ENCODE measurements around the gene DDX60. TPM values are rescaled to one million over a fixed set of nuclear protein-coding genes. Genes with fewer than 3 reads are reported as not detected.

DDX60 gene
- total RNA-seq, 2 donors from 2014 or later, result 9.2 to 10.7 TPM

DNA sequence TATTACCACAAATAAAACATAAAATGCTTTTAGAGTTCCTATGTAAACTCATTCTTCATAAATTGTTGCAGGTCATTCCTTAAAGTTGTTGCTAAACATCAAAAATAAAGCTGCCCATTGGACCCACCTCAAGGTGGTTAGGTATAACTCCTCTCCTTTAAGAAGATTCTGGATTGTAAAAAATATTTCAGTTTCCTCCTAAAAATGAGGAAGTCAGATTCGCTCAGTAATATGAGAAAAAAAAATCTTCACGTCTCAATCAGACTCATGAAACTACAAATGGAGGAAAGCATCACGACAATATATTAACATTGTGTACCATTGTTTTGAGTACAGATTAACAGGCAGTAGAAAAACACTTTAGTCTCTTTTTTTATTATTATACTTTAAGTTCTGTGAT is 105.9 kb downstream of the DDX60 start:
- TF ChIP-seq, protein P1, sequence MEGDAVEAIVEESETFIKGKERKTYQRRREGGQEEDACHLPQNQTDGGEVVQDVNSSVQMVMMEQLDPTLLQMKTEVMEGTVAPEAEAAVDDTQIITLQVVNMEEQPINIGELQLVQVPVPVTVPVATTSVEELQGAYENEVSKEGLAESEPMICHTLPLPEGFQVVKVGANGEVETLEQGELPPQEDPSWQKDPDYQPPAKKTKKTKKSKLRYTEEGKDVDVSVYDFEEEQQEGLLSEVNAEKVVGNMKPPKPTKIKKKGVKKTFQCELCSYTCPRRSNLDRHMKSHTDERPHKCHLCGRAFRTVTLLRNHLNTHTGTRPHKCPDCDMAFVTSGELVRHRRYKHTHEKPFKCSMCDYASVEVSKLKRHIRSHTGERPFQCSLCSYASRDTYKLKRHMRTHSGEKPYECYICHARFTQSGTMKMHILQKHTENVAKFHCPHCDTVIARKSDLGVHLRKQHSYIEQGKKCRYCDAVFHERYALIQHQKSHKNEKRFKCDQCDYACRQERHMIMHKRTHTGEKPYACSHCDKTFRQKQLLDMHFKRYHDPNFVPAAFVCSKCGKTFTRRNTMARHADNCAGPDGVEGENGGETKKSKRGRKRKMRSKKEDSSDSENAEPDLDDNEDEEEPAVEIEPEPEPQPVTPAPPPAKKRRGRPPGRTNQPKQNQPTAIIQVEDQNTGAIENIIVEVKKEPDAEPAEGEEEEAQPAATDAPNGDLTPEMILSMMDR (IDR thresholded peaks at IDR 0.05), result no peak
- Histone ChIP-seq H3K36me3 (peaks cover 6% of the 10 kb centered on the region), H3K4me1 (no peaks in the 10 kb centered on the region), H3K4me3 (no peak overlapping the region), H3K9me3 (peaks cover 0 to 7% of the 10 kb centered on the region in 2 donors), H3K27ac (no peak overlapping the region), H3K27me3 (no peaks in the 10 kb centered on the region)
- no peak for DNase-seq (ENCODE audit: low spot score)

DNA sequence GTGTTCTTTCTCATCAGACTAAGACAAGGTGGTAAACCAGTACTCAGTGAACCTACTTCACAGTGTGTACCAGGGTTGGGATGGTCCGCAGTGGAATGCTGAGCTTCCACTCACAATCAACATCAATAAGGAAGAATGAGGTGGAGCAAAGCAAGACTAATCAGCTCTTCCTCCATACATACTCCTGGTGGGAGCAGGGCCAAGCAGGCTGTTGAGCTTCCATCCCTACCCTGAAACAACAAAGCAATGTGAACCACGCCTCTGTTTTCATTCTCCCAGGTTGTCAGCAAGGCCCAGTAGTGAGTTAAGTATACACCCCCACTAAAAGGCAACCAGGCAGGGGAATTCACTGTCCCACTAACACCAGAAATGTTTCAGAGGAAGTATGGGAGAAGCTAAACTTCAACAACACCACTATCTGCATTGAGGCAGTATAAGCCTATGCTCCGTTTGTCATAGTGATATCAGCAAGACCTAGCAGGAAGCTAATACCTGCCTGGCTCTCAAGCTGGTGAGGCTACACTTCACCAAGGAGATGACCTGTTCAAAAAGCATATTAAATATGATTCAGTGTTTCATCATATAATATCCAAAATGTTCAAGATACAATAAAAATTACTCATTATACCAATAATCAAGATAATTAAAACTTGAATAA is 109.5 kb downstream of the DDX60 start:
- peaks cover 0 to 4% of the 10 kb centered on the region in 2 donors for H3K9me3 ChIP-seq
- no peaks in the 10 kb centered on the region for H3K36me3 ChIP-seq
- TF ChIP-seq, protein P1 (IDR thresholded peaks at IDR 0.05), result no peak
- DNase-seq (ENCODE audit: low spot score), result no peak
- no peaks in the 10 kb centered on the region for H3K4me1 ChIP-seq
- no peak overlapping the region for H3K27ac ChIP-seq
- no peaks in the 10 kb centered on the region for H3K27me3 ChIP-seq
- H3K4me3 ChIP-seq, result no peak overlapping the region

DNA sequence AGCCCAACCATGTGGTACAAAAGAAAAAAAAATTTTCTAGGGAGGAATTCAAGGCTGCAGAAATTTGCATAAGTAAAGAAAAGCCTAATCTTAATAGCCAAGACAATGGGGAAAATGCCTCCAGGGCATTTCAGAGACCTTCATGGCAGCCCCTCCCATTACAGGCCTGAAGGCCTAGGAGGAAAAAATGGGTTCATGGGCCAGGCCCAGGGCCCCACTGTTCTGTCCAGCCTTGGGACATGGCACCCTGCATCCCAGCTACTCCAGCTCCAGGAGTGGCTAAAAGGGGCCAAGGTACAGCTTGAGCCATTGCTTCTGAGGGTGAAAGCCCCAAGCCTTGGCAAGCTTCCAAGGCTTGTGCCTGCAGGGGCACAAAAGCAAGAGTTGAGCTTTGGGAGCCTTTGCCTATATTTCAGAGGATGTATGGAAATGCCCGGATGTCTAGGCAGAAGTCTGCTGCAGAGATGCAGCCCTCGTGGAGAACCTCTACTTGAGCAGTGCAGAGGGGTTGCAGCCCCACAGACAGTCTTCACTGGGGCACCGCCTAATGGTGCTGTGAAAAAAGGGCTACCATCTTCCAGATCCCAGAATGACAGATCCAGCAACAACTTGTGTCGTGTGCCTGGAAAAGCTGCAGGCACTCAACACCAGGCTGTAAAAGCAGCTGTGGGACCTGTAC is 115.2 kb downstream of the DDX60 start:
- Histone ChIP-seq H3K4me3 (no peak overlapping the region), H3K27ac (no peak overlapping the region), H3K4me1 (no peaks in the 10 kb centered on the region), H3K9me3 (peaks cover 0 to 25% of the 10 kb centered on the region in 2 donors), H3K36me3 (no peaks in the 10 kb centered on the region), H3K27me3 (no peaks in the 10 kb centered on the region)
- TF ChIP-seq, protein P1 (IDR thresholded peaks at IDR 0.05), result no peak
- DNase-seq (ENCODE audit: low spot score), result no peak

DNA sequence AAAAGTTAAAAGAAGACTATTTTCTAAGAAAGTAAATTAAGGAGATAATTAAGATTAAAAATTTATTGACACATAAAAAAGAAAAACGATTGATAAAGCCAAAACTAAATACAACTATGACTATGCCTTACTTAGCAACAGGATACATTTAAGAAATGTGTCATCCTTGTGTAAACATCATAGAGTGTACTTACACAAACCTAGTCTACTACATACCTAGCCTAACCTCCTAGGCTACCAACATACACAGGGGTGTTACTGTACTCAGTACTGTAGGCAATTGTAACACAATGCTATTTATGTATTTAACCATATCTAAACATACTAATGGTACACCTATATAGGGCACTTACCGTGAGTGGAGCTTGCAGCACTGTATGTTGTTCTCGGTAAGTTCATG is 117.9 kb downstream of the DDX60 start:
- no peaks in the 10 kb centered on the region for H3K4me1 ChIP-seq
- no peak for DNase-seq (ENCODE audit: low spot score)
- H3K4me3 ChIP-seq, result no peak overlapping the region
- TF ChIP-seq, protein P1 (IDR thresholded peaks at IDR 0.05), result no peak
- H3K9me3 ChIP-seq, result peaks cover 0 to 27% of the 10 kb centered on the region in 2 donors
- H3K27me3 ChIP-seq, result no peaks in the 10 kb centered on the region
- H3K36me3 ChIP-seq, result no peaks in the 10 kb centered on the region
- H3K27ac ChIP-seq, result no peak overlapping the region

DNA sequence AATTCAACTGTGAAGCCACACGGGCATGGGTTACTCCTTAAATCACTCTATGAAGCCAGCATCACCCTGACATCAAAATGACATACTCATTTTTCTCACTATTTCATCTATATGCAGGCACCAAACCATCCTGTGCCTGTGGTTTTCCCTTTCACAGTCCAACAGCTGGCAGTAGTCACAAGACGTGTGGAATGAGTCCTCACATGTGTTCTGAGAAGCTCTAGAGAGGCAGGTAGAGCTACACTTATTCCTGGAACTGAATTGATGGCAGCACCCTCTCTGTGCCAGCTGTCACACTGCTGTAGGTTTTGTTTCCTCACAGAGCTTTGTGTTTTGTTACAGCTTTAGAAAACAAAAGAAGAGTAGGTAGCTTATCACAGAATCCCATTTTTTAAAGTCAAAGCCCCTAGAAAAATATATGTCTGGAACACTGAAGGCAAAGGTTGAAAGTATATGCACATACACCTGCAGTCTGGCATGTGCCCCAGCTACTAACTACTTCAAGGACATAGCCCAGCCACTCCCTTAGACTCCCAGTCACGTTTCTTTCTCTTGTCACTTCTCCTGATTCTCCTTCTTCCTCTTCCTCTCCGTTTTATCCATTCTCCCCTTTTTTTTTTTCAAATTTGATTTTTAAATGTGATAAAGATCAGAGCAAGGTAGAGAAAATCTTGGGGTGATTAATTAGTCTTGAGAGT is 119.1 kb downstream of the DDX60 start:
- Histone ChIP-seq H3K27me3 (no peaks in the 10 kb centered on the region), H3K4me3 (no peak overlapping the region), H3K27ac (no peak overlapping the region), H3K9me3 (peaks cover 0 to 27% of the 10 kb centered on the region in 2 donors), H3K36me3 (no peaks in the 10 kb centered on the region), H3K4me1 (no peaks in the 10 kb centered on the region)
- TF ChIP-seq, protein P1 (IDR thresholded peaks at IDR 0.05), result no peak
- no peak for DNase-seq (ENCODE audit: low spot score)

Data from right atrium auricular region (tissue), 2 donors.